Measurements from ENCODE around the gene THRB.

Gene THRB

GRCh38 chr3:24365168-24365567 lies 129.5 kb downstream of the THRB start (continued):
- peak; percentile 41; the same call in 1 of the 2 replicates for TF ChIP-seq BCL6B (tag by site-specific recombination; IDR thresholded peaks at IDR 0.05)
- TF ChIP-seq, protein P1, sequence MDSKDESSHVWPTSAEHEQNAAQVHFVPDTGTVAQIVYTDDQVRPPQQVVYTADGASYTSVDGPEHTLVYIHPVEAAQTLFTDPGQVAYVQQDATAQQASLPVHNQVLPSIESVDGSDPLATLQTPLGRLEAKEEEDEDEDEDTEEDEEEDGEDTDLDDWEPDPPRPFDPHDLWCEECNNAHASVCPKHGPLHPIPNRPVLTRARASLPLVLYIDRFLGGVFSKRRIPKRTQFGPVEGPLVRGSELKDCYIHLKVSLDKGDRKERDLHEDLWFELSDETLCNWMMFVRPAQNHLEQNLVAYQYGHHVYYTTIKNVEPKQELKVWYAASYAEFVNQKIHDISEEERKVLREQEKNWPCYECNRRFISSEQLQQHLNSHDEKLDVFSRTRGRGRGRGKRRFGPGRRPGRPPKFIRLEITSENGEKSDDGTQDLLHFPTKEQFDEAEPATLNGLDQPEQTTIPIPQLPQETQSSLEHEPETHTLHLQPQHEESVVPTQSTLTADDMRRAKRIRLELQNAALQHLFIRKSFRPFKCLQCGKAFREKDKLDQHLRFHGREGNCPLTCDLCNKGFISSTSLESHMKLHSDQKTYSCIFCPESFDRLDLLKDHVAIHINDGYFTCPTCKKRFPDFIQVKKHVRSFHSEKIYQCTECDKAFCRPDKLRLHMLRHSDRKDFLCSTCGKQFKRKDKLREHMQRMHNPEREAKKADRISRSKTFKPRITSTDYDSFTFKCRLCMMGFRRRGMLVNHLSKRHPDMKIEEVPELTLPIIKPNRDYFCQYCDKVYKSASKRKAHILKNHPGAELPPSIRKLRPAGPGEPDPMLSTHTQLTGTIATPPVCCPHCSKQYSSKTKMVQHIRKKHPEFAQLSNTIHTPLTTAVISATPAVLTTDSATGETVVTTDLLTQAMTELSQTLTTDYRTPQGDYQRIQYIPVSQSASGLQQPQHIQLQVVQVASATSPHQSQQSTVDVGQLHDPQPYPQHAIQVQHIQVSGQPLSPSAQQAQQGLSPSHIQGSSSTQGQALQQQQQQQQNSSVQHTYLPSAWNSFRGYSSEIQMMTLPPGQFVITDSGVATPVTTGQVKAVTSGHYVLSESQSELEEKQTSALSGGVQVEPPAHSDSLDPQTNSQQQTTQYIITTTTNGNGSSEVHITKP (tag by site-specific recombination; IDR thresholded peaks at IDR 0.05) = peak; percentile 69
- no peak for TF ChIP-seq ZNF664 (tag by site-specific recombination; IDR thresholded peaks at IDR 0.05)
- TF ChIP-seq, protein P2, sequence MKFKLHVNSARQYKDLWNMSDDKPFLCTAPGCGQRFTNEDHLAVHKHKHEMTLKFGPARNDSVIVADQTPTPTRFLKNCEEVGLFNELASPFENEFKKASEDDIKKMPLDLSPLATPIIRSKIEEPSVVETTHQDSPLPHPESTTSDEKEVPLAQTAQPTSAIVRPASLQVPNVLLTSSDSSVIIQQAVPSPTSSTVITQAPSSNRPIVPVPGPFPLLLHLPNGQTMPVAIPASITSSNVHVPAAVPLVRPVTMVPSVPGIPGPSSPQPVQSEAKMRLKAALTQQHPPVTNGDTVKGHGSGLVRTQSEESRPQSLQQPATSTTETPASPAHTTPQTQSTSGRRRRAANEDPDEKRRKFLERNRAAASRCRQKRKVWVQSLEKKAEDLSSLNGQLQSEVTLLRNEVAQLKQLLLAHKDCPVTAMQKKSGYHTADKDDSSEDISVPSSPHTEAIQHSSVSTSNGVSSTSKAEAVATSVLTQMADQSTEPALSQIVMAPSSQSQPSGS (tag by site-specific recombination; IDR thresholded peaks at IDR 0.05; ENCODE audit: low read depth) = peak; percentile 52; the same call in 1 of the 2 replicates
- no peak for TF ChIP-seq ZNF157 (tag by site-specific recombination; IDR thresholded peaks at IDR 0.05)
- TF ChIP-seq, protein P3, sequence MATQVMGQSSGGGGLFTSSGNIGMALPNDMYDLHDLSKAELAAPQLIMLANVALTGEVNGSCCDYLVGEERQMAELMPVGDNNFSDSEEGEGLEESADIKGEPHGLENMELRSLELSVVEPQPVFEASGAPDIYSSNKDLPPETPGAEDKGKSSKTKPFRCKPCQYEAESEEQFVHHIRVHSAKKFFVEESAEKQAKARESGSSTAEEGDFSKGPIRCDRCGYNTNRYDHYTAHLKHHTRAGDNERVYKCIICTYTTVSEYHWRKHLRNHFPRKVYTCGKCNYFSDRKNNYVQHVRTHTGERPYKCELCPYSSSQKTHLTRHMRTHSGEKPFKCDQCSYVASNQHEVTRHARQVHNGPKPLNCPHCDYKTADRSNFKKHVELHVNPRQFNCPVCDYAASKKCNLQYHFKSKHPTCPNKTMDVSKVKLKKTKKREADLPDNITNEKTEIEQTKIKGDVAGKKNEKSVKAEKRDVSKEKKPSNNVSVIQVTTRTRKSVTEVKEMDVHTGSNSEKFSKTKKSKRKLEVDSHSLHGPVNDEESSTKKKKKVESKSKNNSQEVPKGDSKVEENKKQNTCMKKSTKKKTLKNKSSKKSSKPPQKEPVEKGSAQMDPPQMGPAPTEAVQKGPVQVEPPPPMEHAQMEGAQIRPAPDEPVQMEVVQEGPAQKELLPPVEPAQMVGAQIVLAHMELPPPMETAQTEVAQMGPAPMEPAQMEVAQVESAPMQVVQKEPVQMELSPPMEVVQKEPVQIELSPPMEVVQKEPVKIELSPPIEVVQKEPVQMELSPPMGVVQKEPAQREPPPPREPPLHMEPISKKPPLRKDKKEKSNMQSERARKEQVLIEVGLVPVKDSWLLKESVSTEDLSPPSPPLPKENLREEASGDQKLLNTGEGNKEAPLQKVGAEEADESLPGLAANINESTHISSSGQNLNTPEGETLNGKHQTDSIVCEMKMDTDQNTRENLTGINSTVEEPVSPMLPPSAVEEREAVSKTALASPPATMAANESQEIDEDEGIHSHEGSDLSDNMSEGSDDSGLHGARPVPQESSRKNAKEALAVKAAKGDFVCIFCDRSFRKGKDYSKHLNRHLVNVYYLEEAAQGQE (tag by site-specific recombination; IDR thresholded peaks at IDR 0.05) = no peak
- no peak for TF ChIP-seq ZNF544 (tag by site-specific recombination; IDR thresholded peaks at IDR 0.05)
- no peak for TF ChIP-seq ZFP3 (tag by site-specific recombination; IDR thresholded peaks at IDR 0.05; ENCODE audit: low read depth)
- TF ChIP-seq ZNF837 (tag by site-specific recombination; IDR thresholded peaks at IDR 0.05) = no peak
- TF ChIP-seq TCF7L2 (IDR thresholded peaks at IDR 0.05; ENCODE audit: borderline replicate concordance, low read depth, low read length) = peak; percentile 27; the same call in 1 of the 2 replicates
- TF ChIP-seq ZNF155 (tag by site-specific recombination; IDR thresholded peaks at IDR 0.05) = no peak
- peak; percentile 53 for TF ChIP-seq KLF1 (tag by site-specific recombination; IDR thresholded peaks at IDR 0.05)
- peak; percentile 98 for TF ChIP-seq ZBTB44 (tag by site-specific recombination; IDR thresholded peaks at IDR 0.05)
- no peak for TF ChIP-seq ZNF248 (tag by site-specific recombination; IDR thresholded peaks at IDR 0.05)
- TF ChIP-seq KLF8 (tag by site-specific recombination; IDR thresholded peaks at IDR 0.05) = 0 out of 2 replicates have a peak, but pooled peaks have one; percentile 24
- TF ChIP-seq ZSCAN23 (tag by site-specific recombination; IDR thresholded peaks at IDR 0.05) = no peak
- TF ChIP-seq ZNF18 (tag by site-specific recombination; IDR thresholded peaks at IDR 0.05) = peak; percentile 68; the same call in 1 of the 2 replicates
- TF ChIP-seq, protein P4, sequence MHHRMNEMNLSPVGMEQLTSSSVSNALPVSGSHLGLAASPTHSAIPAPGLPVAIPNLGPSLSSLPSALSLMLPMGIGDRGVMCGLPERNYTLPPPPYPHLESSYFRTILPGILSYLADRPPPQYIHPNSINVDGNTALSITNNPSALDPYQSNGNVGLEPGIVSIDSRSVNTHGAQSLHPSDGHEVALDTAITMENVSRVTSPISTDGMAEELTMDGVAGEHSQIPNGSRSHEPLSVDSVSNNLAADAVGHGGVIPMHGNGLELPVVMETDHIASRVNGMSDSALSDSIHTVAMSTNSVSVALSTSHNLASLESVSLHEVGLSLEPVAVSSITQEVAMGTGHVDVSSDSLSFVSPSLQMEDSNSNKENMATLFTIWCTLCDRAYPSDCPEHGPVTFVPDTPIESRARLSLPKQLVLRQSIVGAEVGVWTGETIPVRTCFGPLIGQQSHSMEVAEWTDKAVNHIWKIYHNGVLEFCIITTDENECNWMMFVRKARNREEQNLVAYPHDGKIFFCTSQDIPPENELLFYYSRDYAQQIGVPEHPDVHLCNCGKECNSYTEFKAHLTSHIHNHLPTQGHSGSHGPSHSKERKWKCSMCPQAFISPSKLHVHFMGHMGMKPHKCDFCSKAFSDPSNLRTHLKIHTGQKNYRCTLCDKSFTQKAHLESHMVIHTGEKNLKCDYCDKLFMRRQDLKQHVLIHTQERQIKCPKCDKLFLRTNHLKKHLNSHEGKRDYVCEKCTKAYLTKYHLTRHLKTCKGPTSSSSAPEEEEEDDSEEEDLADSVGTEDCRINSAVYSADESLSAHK (tag by site-specific recombination; IDR thresholded peaks at IDR 0.05) = peak; percentile 87
- peak; percentile 94 for TF ChIP-seq ZEB2 (tag by site-specific recombination; IDR thresholded peaks at IDR 0.05)
- no peak for TF ChIP-seq ZFHX2 (tag by site-specific recombination; conservative IDR thresholded peaks at IDR 0.05)
- no peak for TF ChIP-seq ZNF174 (tag by site-specific recombination; IDR thresholded peaks at IDR 0.05)
- TF ChIP-seq IKZF3 (tag by site-specific recombination; IDR thresholded peaks at IDR 0.05) = peak; percentile 77
- peak; percentile 37; the same call in 1 of the 2 replicates for TF ChIP-seq KLF16 (tag by site-specific recombination; IDR thresholded peaks at IDR 0.05)
- no peak for TF ChIP-seq ZNF302 (tag by site-specific recombination; IDR thresholded peaks at IDR 0.05; ENCODE audit: low read depth)
- no peak for TF ChIP-seq ZNF707 (tag by site-specific recombination; IDR thresholded peaks at IDR 0.05)
